SK-N-SH treated with all-trans-retinoic acid at 6 μM for 48 hours (cell line): ENCODE results near the gene OR2B2.

Experiments used
- OSR1 ChIP-seq: fragments of 250-450 bp; sonication (Bioruptor Pico); IDR thresholded peaks from 2 replicates; pipeline ENCODE4 v1.8.0; 2022; ENCODE audit warnings: moderate library complexity, mild to moderate bottlenecking, inconsistent platforms
- TCF4 ChIP-seq: fragments of 250-450 bp; sonication (Bioruptor Pico); IDR thresholded peaks from 2 replicates; pipeline ENCODE4 v1.8.0; 2021; ENCODE audit warnings: mild to moderate bottlenecking, moderate library complexity, borderline replicate concordance
- ZFP3 ChIP-seq: fragments of 250-450 bp; sonication (Bioruptor Pico); IDR thresholded peaks from 2 replicates; pipeline ENCODE4 v1.5.0; 2020; ENCODE audit warnings: mild to moderate bottlenecking, moderate library complexity
- ZFP30 ChIP-seq: fragments of 450-650 bp; formaldehyde crosslinking; IDR thresholded peaks from 2 replicates; pipeline ENCODE4 v1.5.0; 2022; ENCODE audit warnings: mild to moderate bottlenecking, moderate library complexity
- ZNF565 ChIP-seq: fragments of 450-650 bp; formaldehyde crosslinking; conservative IDR thresholded peaks from 2 replicates; pipeline ENCODE4 v1.5.0; 2020; ENCODE audit warnings: low read depth, mild to moderate bottlenecking, moderate library complexity
- TF ChIP-seq, protein P1 (sequence below): fragments of 250-450 bp; sonication (Bioruptor Pico); IDR thresholded peaks from 2 replicates; pipeline ENCODE4 v1.8.0; 2020; ENCODE audit warnings: mild to moderate bottlenecking, moderate library complexity, borderline replicate concordance
- TF ChIP-seq, protein P2 (sequence below): fragments of 250-450 bp; sonication (Bioruptor Pico); IDR thresholded peaks from 2 replicates; pipeline ENCODE4 v1.5.1; 2020; ENCODE audit warnings: low read depth, mild to moderate bottlenecking, moderate library complexity

DNA sequence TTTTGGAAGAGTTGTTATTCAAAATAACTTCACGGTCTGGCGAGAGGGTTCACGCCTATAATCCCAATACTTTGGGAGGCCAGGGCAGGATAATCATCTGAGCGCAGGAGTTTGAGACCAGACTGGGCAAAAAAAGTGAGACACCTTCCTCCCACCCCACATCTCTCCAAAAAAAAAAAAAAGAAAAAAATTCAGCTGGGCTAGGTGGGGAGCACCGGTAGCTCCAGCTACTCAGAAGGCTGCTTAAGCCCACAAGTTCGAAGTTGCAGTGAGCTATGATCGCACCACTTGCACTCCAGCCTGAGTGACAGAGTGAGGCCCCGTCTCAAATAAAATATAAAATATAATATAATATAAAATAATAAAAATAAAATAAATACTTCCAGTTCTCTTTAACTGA is 10.4 kb downstream of the OR2B2 start:
- no peak for TF ChIP-seq OSR1 (CRISPR knock-in tag)
- TF ChIP-seq ZFP30 (CRISPR knock-in tag) = no peak
- TF ChIP-seq, protein P1, sequence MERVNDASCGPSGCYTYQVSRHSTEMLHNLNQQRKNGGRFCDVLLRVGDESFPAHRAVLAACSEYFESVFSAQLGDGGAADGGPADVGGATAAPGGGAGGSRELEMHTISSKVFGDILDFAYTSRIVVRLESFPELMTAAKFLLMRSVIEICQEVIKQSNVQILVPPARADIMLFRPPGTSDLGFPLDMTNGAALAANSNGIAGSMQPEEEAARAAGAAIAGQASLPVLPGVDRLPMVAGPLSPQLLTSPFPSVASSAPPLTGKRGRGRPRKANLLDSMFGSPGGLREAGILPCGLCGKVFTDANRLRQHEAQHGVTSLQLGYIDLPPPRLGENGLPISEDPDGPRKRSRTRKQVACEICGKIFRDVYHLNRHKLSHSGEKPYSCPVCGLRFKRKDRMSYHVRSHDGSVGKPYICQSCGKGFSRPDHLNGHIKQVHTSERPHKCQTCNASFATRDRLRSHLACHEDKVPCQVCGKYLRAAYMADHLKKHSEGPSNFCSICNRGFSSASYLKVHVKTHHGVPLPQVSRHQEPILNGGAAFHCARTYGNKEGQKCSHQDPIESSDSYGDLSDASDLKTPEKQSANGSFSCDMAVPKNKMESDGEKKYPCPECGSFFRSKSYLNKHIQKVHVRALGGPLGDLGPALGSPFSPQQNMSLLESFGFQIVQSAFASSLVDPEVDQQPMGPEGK (CRISPR knock-in tag) = no peak
- no peak for TF ChIP-seq ZNF565 (CRISPR knock-in tag)
- TF ChIP-seq, protein P2, sequence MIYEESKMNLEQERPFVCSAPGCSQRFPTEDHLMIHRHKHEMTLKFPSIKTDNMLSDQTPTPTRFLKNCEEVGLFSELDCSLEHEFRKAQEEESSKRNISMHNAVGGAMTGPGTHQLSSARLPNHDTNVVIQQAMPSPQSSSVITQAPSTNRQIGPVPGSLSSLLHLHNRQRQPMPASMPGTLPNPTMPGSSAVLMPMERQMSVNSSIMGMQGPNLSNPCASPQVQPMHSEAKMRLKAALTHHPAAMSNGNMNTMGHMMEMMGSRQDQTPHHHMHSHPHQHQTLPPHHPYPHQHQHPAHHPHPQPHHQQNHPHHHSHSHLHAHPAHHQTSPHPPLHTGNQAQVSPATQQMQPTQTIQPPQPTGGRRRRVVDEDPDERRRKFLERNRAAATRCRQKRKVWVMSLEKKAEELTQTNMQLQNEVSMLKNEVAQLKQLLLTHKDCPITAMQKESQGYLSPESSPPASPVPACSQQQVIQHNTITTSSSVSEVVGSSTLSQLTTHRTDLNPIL (CRISPR knock-in tag) = no peak
- no peak for TF ChIP-seq ZFP3 (CRISPR knock-in tag)
- TF ChIP-seq TCF4 (CRISPR knock-in tag) = no peak
